HG03060 (cell line): ENCODE data around the gene CRMP1.
"Not testable (repeated sequence)": the region's sequence is repeated elsewhere in the genome, so short reads cannot be mapped to it uniquely, and the experiment has no call there.

Experiments
- ATAC-seq: cut with Tn5 transposase; IDR thresholded peaks from one replicate; pipeline ENCODE4 v1.9.1; 2021; ENCODE audit warnings: low read depth, moderate number of reproducible peaks; ENCODE audit not compliant: unreplicated experiment

Gene CRMP1

GRCh38 chr4:5863461-5864113 is 29.3 kb downstream of the CRMP1 start:
- ATAC-seq: no peak

GRCh38 chr4:5858020-5858769 is 34.7 kb downstream of the CRMP1 start:
- ATAC-seq: no peak

GRCh38 chr4:5857199-5857598 is 35.7 kb downstream of the CRMP1 start:
- no peak for ATAC-seq

- ATAC-seq: not testable (repeated sequence)
Observed at GRCh38 chr4:5856362-5856761, 36.5 kb downstream of the CRMP1 start.

GRCh38 chr4:5854929-5855328 is 38.0 kb downstream of the CRMP1 start:
- ATAC-seq: no peak

- ATAC-seq: no peak
Observed at GRCh38 chr4:5852523-5853202, 40.2 kb downstream of the CRMP1 start.

GRCh38 chr4:5851637-5852301 is 41.1 kb downstream of the CRMP1 start:
- no peak for ATAC-seq

- ATAC-seq: no peak
Observed at GRCh38 chr4:5845035-5845905, 47.6 kb downstream of the CRMP1 start.

- ATAC-seq: no peak
Observed at GRCh38 chr4:5843573-5844530, 49.0 kb downstream of the CRMP1 start.

- ATAC-seq: no peak
Observed at GRCh38 chr4:5842456-5842855, 50.4 kb downstream of the CRMP1 start.

GRCh38 chr4:5839751-5840674 is 52.9 kb downstream of the CRMP1 start:
- no peak for ATAC-seq

GRCh38 chr4:5839332-5839731 is 53.6 kb downstream of the CRMP1 start:
- no peak for ATAC-seq

GRCh38 chr4:5837483-5837882 is 55.4 kb downstream of the CRMP1 start:
- not testable (repeated sequence) for ATAC-seq

- ATAC-seq: no peak
Observed at GRCh38 chr4:5836943-5837342, 55.9 kb downstream of the CRMP1 start.

- no peak for ATAC-seq
Observed at GRCh38 chr4:5828005-5828391, 64.9 kb downstream of the CRMP1 start.

- no peak for ATAC-seq
Observed at GRCh38 chr4:5827108-5828004, 65.5 kb downstream of the CRMP1 start.
